ENCODE results near the gene CRB3.

- no peak for TF ChIP-seq SNIP1 (IDR thresholded peaks at IDR 0.05; ENCODE audit: low read depth)
- TF ChIP-seq ERF (CRISPR knock-in tag; IDR thresholded peaks at IDR 0.05) = no peak
- no peak for TF ChIP-seq NCOA2 (IDR thresholded peaks at IDR 0.05; ENCODE audit: partially characterized antibody in 2 of 2)
- no peak for TF ChIP-seq ZNF511 (CRISPR knock-in tag; IDR thresholded peaks at IDR 0.05)
These were observed at the start of gene CRB3 for GRCh38 chr19:6464070-6464873.

Measured in K562 (cell line).